ENCODE data around the gene DOK6.

The DOK6 gene

DNA sequence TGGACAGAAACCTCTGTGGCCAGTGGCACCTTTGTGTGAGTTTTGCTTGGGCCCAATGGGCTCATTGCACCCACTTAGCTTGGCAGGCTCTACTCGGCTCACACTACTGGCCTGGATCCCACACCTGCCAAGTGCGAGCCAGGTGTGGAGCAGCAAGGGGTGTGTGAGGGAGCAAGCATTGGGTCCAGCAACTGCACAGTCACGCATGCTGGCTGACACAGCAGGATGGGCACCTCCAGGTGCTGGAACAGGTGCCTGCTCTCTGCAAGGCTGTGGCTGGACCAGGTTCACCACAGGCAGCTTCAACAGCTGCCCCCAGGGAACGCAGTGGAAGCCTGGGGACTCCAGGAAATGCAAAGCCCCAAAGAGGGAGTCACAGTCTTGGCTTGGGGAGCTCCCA is 94.2 kb downstream of the DOK6 start:
- H3K9me3 ChIP-seq (replicated peaks in 1 of 2; ENCODE audit: control insufficient read depth in 2 of 2, insufficient read depth in 1 of 2, low read depth in 1 of 2, low read length in 2 of 2), result peaks cover 14 to 15% of the 10 kb centered on the region in 2 donors
- H2BK5ac ChIP-seq (ENCODE audit: low read length), result no peak overlapping the region
- H3K4me3 ChIP-seq (ENCODE audit: low read length in 2 of 2), result no peak overlapping the region
- no peak overlapping the region for H4K8ac ChIP-seq (ENCODE audit: low read depth, low read length)
- no peaks in the 10 kb centered on the region for H3K36me3 ChIP-seq (replicated peaks in 1 of 2; ENCODE audit: control insufficient read depth in 2 of 2, insufficient read depth in 2 of 2, low read length in 2 of 2)
- peaks cover 1% of the 10 kb centered on the region for H3K79me1 ChIP-seq (ENCODE audit: low read depth, low read length)
- no peak overlapping the region for H3K14ac ChIP-seq (ENCODE audit: low read length)
- peak overlapping the region; percentile 84 for H3K4ac ChIP-seq (ENCODE audit: low read length)
- no peak overlapping the region for H2BK120ac ChIP-seq (ENCODE audit: low read depth, low read length)
- DNase-seq (ENCODE audit: low spot score), result no peak
- no peak overlapping the region for H2AK5ac ChIP-seq (ENCODE audit: low read depth, low read length)
- WGBS, 2 donors (ENCODE audit: extremely low coverage in 2 of 2, insufficient read length in 2 of 2, insufficient replicate concordance in 1 of 2), result no CpG with 5 or more reads among the region's 4 CpGs
- H2BK12ac ChIP-seq (ENCODE audit: low read length), result no peak overlapping the region
- no peaks in the 10 kb centered on the region for H3K27me3 ChIP-seq (ENCODE audit: control insufficient read depth in 3 of 3, insufficient read depth in 3 of 3, low read depth in 1 of 3, low read length in 3 of 3)
- H3K23ac ChIP-seq (ENCODE audit: low read depth, low read length, poor library complexity), result peak overlapping the region; percentile 44
- no peaks in the 10 kb centered on the region for H3K4me1 ChIP-seq (ENCODE audit: control insufficient read depth in 2 of 2, insufficient read depth in 1 of 2, low read depth in 1 of 2, low read length in 2 of 2)
- H4K91ac ChIP-seq (ENCODE audit: low read depth, low read length, poor library complexity), result peak overlapping the region; percentile 79
- H3K4me2 ChIP-seq (ENCODE audit: insufficient read depth, low read length, poor library complexity, severe bottlenecking), result no peak overlapping the region
- H3K9ac ChIP-seq (ENCODE audit: low read depth, low read length, poor library complexity), result no peak overlapping the region
- no peak overlapping the region for H3K27ac ChIP-seq (replicated peaks; ENCODE audit: low read length)
- H2AFZ ChIP-seq (ENCODE audit: low read length), result no peak overlapping the region
- H3K18ac ChIP-seq (ENCODE audit: low read length), result no peak overlapping the region
- no peak overlapping the region for H2BK15ac ChIP-seq (ENCODE audit: low read length)

DNA sequence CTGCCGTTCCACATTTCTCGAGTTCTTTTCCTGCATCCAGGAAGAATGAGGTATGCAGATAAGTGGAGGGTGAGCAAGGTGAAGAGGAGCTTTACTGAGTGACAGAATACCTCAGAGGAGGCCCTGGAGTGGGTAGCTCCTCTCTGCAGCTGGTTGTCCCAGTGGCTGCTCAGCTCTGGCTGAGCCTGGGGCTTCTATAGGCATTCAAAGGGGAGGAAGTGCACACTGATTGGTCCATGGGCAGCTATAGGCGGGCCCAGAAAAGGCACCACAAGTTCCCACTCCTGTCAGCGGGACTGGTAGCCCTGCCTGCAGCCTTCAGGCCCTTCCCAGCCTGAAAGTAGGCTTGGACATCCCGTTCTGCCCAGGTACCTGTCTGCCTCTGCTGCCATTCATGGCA is 94.7 kb downstream of the DOK6 start:
- H4K8ac ChIP-seq (ENCODE audit: low read depth, low read length), result no peak overlapping the region
- peak overlapping the region; percentile 84 for H3K4ac ChIP-seq (ENCODE audit: low read length)
- no peak overlapping the region for H3K27ac ChIP-seq (replicated peaks; ENCODE audit: low read length)
- H3K36me3 ChIP-seq (replicated peaks in 1 of 2; ENCODE audit: control insufficient read depth in 2 of 2, insufficient read depth in 2 of 2, low read length in 2 of 2), result no peaks in the 10 kb centered on the region
- no CpG with 5 or more reads among the region's 5 CpGs for WGBS, 2 donors (ENCODE audit: extremely low coverage in 2 of 2, insufficient read length in 2 of 2, insufficient replicate concordance in 1 of 2)
- no peak overlapping the region for H3K9ac ChIP-seq (ENCODE audit: low read depth, low read length, poor library complexity)
- H2BK12ac ChIP-seq (ENCODE audit: low read length), result no peak overlapping the region
- H2AFZ ChIP-seq (ENCODE audit: low read length), result no peak overlapping the region
- H3K18ac ChIP-seq (ENCODE audit: low read length), result no peak overlapping the region
- H3K9me3 ChIP-seq (replicated peaks in 1 of 2; ENCODE audit: control insufficient read depth in 2 of 2, insufficient read depth in 1 of 2, low read depth in 1 of 2, low read length in 2 of 2), result peaks cover 14 to 15% of the 10 kb centered on the region in 2 donors
- no peak overlapping the region for H2BK120ac ChIP-seq (ENCODE audit: low read depth, low read length)
- H3K23ac ChIP-seq (ENCODE audit: low read depth, low read length, poor library complexity), result no peak overlapping the region
- H2BK5ac ChIP-seq (ENCODE audit: low read length), result no peak overlapping the region
- no peak for DNase-seq (ENCODE audit: low spot score)
- H2BK15ac ChIP-seq (ENCODE audit: low read length), result no peak overlapping the region
- no peaks in the 10 kb centered on the region for H3K4me1 ChIP-seq (ENCODE audit: control insufficient read depth in 2 of 2, insufficient read depth in 1 of 2, low read depth in 1 of 2, low read length in 2 of 2)
- no peak overlapping the region for H3K4me2 ChIP-seq (ENCODE audit: insufficient read depth, low read length, poor library complexity, severe bottlenecking)
- H3K27me3 ChIP-seq (ENCODE audit: control insufficient read depth in 3 of 3, insufficient read depth in 3 of 3, low read depth in 1 of 3, low read length in 3 of 3), result no peaks in the 10 kb centered on the region
- peaks cover 1% of the 10 kb centered on the region for H3K79me1 ChIP-seq (ENCODE audit: low read depth, low read length)
- H2AK5ac ChIP-seq (ENCODE audit: low read depth, low read length), result no peak overlapping the region
- H3K4me3 ChIP-seq (ENCODE audit: low read length in 2 of 2), result no peak overlapping the region
- H4K91ac ChIP-seq (ENCODE audit: low read depth, low read length, poor library complexity), result peak overlapping the region; percentile 79
- H3K14ac ChIP-seq (ENCODE audit: low read length), result no peak overlapping the region

DNA sequence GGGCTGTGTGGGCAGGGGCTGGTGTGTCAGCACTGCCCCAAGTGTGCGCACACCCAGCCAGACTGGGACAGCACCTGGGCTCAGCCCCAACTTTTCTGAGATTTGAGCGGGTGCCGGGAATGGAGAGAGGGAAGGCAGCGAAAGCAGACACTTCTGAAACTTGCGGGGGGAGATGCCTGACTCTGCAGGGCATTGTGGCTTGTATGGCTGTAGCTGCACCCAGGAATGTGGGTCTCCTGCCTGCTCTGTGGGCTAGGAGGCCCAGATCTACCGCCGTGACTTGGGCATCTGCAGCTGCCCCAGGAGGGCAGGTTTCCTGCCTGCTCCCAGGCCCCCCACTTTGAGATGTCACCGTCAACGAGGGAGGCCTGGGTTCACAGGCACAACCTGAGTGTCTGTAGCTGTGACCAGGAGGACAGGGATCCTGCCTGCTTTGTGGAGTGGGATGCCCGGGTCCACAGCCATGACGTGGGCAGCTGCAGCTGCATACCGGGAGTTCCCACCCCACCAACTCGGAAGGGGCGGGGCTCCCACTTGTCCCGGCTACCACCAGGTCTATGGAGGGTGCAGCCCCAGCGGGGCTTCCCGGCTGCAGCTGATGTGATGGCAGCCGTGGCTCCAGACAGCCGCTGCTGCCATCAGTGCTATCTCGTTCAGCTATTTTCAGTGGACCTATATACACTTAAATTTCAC is 95.3 kb downstream of the DOK6 start:
- Histone ChIP-seq H3K14ac (ENCODE audit: low read length) (peak overlapping the region; percentile 21), H2BK15ac (ENCODE audit: low read length) (no peak overlapping the region), H2AFZ (ENCODE audit: low read length) (no peak overlapping the region), H4K91ac (ENCODE audit: low read depth, low read length, poor library complexity) (no peak overlapping the region), H3K9ac (ENCODE audit: low read depth, low read length, poor library complexity) (no peak overlapping the region), H3K23ac (ENCODE audit: low read depth, low read length, poor library complexity) (no peak overlapping the region), H2AK5ac (ENCODE audit: low read depth, low read length) (no peak overlapping the region), H2BK12ac (ENCODE audit: low read length) (no peak overlapping the region), H2BK120ac (ENCODE audit: low read depth, low read length) (no peak overlapping the region), H3K36me3 (replicated peaks in 1 of 2; ENCODE audit: control insufficient read depth in 2 of 2, insufficient read depth in 2 of 2, low read length in 2 of 2) (no peaks in the 10 kb centered on the region), H3K4me3 (ENCODE audit: low read length in 2 of 2) (no peak overlapping the region), H3K4me1 (ENCODE audit: control insufficient read depth in 2 of 2, insufficient read depth in 1 of 2, low read depth in 1 of 2, low read length in 2 of 2) (no peaks in the 10 kb centered on the region), H3K79me1 (ENCODE audit: low read depth, low read length) (peaks cover 1% of the 10 kb centered on the region), H3K4ac (ENCODE audit: low read length) (peak overlapping the region; percentile 84), H3K4me2 (ENCODE audit: insufficient read depth, low read length, poor library complexity, severe bottlenecking) (no peak overlapping the region), H2BK5ac (ENCODE audit: low read length) (no peak overlapping the region), H3K18ac (ENCODE audit: low read length) (peak overlapping the region; percentile 44), H3K9me3 (replicated peaks in 1 of 2; ENCODE audit: control insufficient read depth in 2 of 2, insufficient read depth in 1 of 2, low read depth in 1 of 2, low read length in 2 of 2) (peaks cover 14 to 15% of the 10 kb centered on the region in 2 donors), H4K8ac (ENCODE audit: low read depth, low read length) (no peak overlapping the region), H3K27me3 (ENCODE audit: control insufficient read depth in 3 of 3, insufficient read depth in 3 of 3, low read depth in 1 of 3, low read length in 3 of 3) (no peaks in the 10 kb centered on the region), H3K27ac (replicated peaks; ENCODE audit: low read length) (no peak overlapping the region)
- no CpG with 5 or more reads among the region's 20 CpGs for WGBS, 2 donors (ENCODE audit: extremely low coverage in 2 of 2, insufficient read length in 2 of 2, insufficient replicate concordance in 1 of 2)
- no peak for DNase-seq (ENCODE audit: low spot score)

DNA sequence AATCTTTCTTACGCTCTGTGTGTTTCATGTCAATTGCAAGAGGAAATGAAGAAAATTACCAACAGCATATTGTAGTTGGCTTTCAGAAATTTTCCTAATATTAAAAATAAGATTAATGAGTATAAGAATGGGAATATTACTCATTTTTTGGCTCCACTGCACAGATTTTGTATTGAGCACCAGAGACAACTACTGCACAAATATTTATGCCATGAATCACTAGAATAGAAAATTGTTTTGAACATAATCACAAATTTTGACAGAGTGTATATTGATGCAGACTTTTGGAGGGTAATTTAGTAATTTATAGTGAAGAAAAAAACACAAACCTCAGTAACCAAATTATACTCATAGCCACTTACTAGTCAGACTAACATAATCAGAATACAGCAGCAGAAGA is 118.3 kb downstream of the DOK6 start:
- H3K4ac ChIP-seq (ENCODE audit: low read length), result no peak overlapping the region
- no peak overlapping the region for H4K8ac ChIP-seq (ENCODE audit: low read depth, low read length)
- no peak overlapping the region for H3K23ac ChIP-seq (ENCODE audit: low read depth, low read length, poor library complexity)
- no peaks in the 10 kb centered on the region for H3K9me3 ChIP-seq (replicated peaks in 1 of 2; ENCODE audit: control insufficient read depth in 2 of 2, insufficient read depth in 1 of 2, low read depth in 1 of 2, low read length in 2 of 2)
- H3K36me3 ChIP-seq (replicated peaks in 1 of 2; ENCODE audit: control insufficient read depth in 2 of 2, insufficient read depth in 2 of 2, low read length in 2 of 2), result no peaks in the 10 kb centered on the region
- H3K4me2 ChIP-seq (ENCODE audit: insufficient read depth, low read length, poor library complexity, severe bottlenecking), result no peak overlapping the region
- no peaks in the 10 kb centered on the region for H3K79me1 ChIP-seq (ENCODE audit: low read depth, low read length)
- H3K4me1 ChIP-seq (ENCODE audit: control insufficient read depth in 2 of 2, insufficient read depth in 1 of 2, low read depth in 1 of 2, low read length in 2 of 2), result no peaks in the 10 kb centered on the region
- H4K91ac ChIP-seq (ENCODE audit: low read depth, low read length, poor library complexity), result no peak overlapping the region
- WGBS, 2 donors (ENCODE audit: extremely low coverage in 2 of 2, insufficient read length in 2 of 2, insufficient replicate concordance in 1 of 2), result no CpG with 5 or more reads among the region's 1 CpG
- no peak overlapping the region for H3K4me3 ChIP-seq (ENCODE audit: low read length in 2 of 2)
- no peak overlapping the region for H2AFZ ChIP-seq (ENCODE audit: low read length)
- no peak for DNase-seq (ENCODE audit: low spot score)
- H2BK12ac ChIP-seq (ENCODE audit: low read length), result no peak overlapping the region
- H3K18ac ChIP-seq (ENCODE audit: low read length), result no peak overlapping the region
- H2BK15ac ChIP-seq (ENCODE audit: low read length), result no peak overlapping the region
- no peak overlapping the region for H3K14ac ChIP-seq (ENCODE audit: low read length)
- H3K27ac ChIP-seq (replicated peaks; ENCODE audit: low read length), result no peak overlapping the region
- no peak overlapping the region for H2AK5ac ChIP-seq (ENCODE audit: low read depth, low read length)
- no peak overlapping the region for H2BK5ac ChIP-seq (ENCODE audit: low read length)
- no peak overlapping the region for H3K9ac ChIP-seq (ENCODE audit: low read depth, low read length, poor library complexity)
- H3K27me3 ChIP-seq (ENCODE audit: control insufficient read depth in 3 of 3, insufficient read depth in 3 of 3, low read depth in 1 of 3, low read length in 3 of 3), result no peaks in the 10 kb centered on the region
- H2BK120ac ChIP-seq (ENCODE audit: low read depth, low read length), result no peak overlapping the region
